ENCODE data around the gene RANBP1.

Gene RANBP1

DNA sequence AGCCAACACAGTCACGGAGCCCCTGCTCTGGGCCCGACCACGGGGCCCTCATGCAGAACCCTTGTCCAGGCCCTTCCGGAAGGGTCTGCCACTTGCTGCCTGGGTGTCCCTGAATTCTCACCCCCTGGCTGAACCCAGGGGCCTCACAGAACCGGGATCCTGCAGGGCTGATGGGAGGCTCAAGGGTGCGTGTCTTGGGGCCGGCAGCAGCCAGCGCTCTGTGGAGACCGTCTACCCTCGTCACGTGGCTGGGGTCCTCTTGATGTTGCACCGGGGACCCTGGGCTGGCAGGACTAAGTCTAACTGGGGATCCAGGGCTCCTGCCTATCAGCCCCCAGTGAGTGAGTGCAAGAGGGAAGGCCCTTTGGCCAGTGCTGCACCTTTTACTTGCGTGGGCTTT is 54.3 kb downstream of the RANBP1 start:
- ATAC-seq (replicated peaks): no peak

DNA sequence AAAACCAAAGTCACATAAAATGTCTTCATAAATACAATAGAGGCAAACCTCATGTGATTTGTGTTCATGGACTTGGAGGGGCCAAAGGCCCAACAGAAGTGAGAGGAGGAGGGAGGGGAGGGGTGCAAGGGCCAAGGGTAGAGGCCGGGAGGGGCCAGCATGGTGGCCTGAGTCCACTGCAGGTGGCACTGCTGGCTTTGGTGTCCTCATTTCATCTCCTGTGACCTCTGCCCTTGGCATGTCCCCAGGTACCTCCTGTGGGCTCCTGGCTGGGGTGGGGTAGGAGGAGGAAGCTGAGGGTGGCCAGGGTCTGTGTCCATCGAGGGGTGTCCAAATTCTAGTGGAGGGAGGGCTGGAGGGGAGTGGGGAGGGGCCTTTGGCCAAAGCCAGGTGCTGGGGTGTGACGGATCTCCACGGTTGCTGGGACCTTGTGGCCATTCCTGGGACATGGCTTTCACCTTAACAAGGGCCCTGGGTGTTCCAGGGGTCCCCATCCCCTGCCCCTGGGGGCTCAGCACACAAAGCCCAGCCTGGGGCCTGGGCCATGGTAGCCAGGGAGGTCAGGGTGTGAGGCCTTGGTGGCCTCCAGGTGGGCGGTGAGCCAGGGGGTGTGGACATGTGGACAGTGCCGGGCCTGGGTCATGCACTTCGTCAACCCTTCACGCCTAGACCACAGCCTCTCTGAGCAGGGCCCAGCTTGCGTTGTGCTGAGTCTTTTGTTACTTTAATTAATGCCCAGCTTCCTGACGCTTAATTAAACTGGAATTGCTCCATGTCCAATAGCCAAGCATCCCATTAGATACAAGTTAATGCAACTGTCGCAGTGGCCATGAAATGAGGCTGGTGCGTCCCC is 55.6 kb downstream of the RANBP1 start:
- H3K9me3 Mint-ChIP-seq: no peaks in the 10 kb centered on the region
- no peaks in the 10 kb centered on the region for H3K36me3 Mint-ChIP-seq (ENCODE audit: insufficient read depth)
- ATAC-seq (replicated peaks): no peak
- peaks cover 2 to 3% of the 10 kb centered on the region in 2 donors for H3K4me1 Mint-ChIP-seq (ENCODE audit: low read depth in 2 of 2)
- no peak overlapping the region for H3K27ac Mint-ChIP-seq
- H3K27me3 Mint-ChIP-seq: peaks cover 0 to 12% of the 10 kb centered on the region in 2 donors
- no peak overlapping the region for H3K4me3 Mint-ChIP-seq
- no peak for DNase-seq

More for the DNA sequence above, 54.3 kb downstream of the RANBP1 start:
- peaks cover 2 to 3% of the 10 kb centered on the region in 2 donors for H3K4me1 Mint-ChIP-seq (ENCODE audit: low read depth in 2 of 2)
- peaks cover 0 to 12% of the 10 kb centered on the region in 2 donors for H3K27me3 Mint-ChIP-seq
- H3K36me3 Mint-ChIP-seq (ENCODE audit: insufficient read depth): no peaks in the 10 kb centered on the region
- DNase-seq: no peak
- H3K9me3 Mint-ChIP-seq: no peaks in the 10 kb centered on the region
- H3K4me3 Mint-ChIP-seq: no peak overlapping the region
- H3K27ac Mint-ChIP-seq: no peak overlapping the region

DNA sequence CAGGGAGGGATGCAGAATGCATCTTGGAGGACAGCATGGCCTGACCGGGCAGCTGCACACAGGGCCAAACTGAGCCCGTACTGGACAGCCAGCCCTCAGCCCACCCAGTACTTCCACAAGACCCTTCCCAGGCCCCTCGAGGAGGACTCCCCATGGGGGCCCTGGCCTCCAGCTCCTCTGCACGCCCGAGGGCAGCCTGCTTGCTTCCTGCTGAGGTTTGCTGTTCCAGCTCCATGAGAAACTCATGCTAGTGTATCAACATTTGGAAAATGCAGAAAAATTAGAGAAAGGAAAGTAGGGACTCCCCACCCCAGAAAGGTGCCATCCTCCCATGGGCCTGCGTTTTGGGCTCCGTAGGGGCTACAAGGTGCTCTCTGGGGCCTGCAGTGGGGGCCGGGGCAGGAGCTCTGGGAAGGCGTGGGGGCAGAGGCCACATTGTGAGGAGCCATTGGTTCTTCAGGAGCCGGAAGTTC is 56.3 kb downstream of the RANBP1 start:
- no peak overlapping the region for H3K4me3 Mint-ChIP-seq
- H3K36me3 Mint-ChIP-seq (ENCODE audit: insufficient read depth): no peaks in the 10 kb centered on the region
- ATAC-seq (replicated peaks): no peak
- H3K9me3 Mint-ChIP-seq: no peaks in the 10 kb centered on the region
- H3K27me3 Mint-ChIP-seq: peaks cover 0 to 14% of the 10 kb centered on the region in 2 donors
- DNase-seq: no peak
- no peak overlapping the region for H3K27ac Mint-ChIP-seq
- peaks cover 2 to 3% of the 10 kb centered on the region in 2 donors for H3K4me1 Mint-ChIP-seq (ENCODE audit: low read depth in 2 of 2)

DNA sequence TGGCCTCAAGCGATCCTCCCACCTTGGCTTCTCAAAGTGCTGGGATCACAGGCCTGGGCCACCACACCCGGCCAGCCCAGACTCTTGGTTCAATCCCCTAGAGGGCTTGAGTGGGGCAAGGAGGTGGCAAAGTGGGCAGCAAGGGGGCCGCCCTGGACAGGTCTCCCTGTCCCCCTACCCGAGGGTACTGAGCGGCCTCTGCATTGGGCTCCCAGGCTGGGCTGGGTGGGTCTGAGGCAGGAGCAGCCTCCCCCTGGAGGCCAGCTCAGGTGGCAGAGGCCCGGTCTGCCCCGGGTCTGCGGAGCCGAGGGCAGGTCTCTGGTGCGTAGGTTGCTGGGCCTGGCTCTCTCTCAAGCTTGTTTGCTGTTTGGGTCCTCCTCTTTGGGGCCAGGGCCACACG is 57.3 kb downstream of the RANBP1 start:
- no peaks in the 10 kb centered on the region for H3K9me3 Mint-ChIP-seq
- ATAC-seq (replicated peaks) (no peak), DNase-seq (no peak)
- peaks cover 2 to 3% of the 10 kb centered on the region in 2 donors for H3K4me1 Mint-ChIP-seq (ENCODE audit: low read depth in 2 of 2)
- H3K4me3 Mint-ChIP-seq: no peak overlapping the region
- H3K27ac Mint-ChIP-seq: no peak overlapping the region
- H3K36me3 Mint-ChIP-seq (ENCODE audit: insufficient read depth): no peaks in the 10 kb centered on the region
- H3K27me3 Mint-ChIP-seq: peaks cover 0 to 25% of the 10 kb centered on the region in 2 donors

DNA sequence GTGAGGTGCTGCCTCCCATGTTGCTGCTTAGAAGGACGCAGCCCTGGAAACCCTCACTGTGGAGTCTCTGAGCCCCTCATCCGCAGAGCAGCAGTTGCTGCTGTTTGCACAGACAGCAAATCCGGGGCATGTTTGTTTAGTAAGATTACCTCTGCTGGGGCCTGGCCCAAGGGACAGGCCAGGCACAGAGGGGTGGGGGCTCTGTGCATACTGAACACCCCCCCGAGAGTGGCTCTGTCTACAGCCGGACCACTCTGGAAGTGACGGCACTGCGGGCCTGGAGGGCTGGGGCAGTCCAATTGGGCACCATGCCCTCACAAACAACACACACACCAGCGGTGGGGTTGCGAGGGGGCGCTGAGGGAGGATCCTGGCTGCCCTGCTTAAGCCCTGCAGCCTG is 57.9 kb downstream of the RANBP1 start:
- no peak overlapping the region for H3K4me3 Mint-ChIP-seq
- no peak overlapping the region for H3K27ac Mint-ChIP-seq
- no peak for ATAC-seq (replicated peaks)
- peaks cover 0 to 26% of the 10 kb centered on the region in 2 donors for H3K27me3 Mint-ChIP-seq
- no peaks in the 10 kb centered on the region for H3K36me3 Mint-ChIP-seq (ENCODE audit: insufficient read depth)
- no peaks in the 10 kb centered on the region for H3K9me3 Mint-ChIP-seq
- H3K4me1 Mint-ChIP-seq (ENCODE audit: low read depth in 2 of 2): peaks cover 2 to 3% of the 10 kb centered on the region in 2 donors
- no peak for DNase-seq

DNA sequence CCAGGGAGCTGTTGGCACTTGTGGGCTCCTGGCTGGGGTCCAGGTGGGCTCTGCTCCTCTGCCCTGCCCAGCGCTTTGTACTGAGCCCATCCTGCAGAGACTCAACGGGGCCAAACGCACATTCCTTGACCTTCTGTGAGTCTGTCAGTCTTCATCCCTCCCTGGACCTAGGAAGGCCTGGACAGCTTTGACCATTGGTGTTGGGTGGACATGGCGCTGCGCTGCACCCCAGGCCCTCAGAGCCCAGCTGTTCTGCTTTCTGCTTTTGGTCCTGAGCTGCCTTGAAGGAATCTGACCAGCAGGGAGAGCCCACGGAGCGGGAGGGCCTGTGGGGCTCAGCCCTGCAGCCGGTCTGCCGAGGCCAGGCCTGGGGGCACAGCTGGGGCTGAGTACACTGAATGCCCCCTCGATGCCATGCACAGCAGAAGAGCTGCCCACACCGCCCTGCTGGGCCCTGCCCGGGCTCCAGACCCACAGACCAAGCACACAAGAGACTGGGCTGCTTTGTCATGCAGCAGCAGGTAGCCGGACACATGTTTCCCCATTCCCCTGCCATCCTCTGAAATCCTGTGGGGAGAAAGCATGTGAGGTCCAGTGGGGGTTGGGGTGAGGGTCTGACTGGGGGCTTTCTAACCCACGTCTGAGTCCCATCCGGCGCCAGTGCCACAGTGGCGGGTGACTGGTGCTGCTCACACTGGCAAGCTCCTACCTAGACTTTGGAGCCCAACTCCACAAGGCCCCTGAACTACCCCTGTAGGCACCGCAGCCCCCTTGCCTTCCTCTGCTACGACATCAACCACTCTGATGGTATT is 59.1 kb downstream of the RANBP1 start:
- DNase-seq (no peak), ATAC-seq (replicated peaks) (no peak)
- no peak overlapping the region for H3K4me3 Mint-ChIP-seq
- H3K9me3 Mint-ChIP-seq: no peaks in the 10 kb centered on the region
- peaks cover 0 to 25% of the 10 kb centered on the region in 2 donors for H3K27me3 Mint-ChIP-seq
- H3K27ac Mint-ChIP-seq: no peak overlapping the region
- peaks cover 2 to 3% of the 10 kb centered on the region in 2 donors for H3K4me1 Mint-ChIP-seq (ENCODE audit: low read depth in 2 of 2)
- H3K36me3 Mint-ChIP-seq (ENCODE audit: insufficient read depth): no peaks in the 10 kb centered on the region

DNA sequence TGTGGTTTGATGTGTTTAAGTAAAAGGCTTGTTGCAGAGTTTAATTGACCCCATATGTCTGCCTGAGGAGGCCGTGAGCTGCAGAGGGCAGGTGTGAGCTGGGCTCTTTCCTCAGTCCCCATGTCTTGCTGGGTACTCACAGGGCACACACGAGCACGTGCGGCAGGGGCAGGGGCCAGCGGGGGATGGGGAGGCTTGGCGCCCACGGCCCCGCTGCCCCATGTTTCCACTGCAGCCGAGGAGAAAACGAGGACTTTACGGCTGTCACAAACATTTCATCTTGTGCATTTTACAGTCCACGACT is 59.6 kb downstream of the RANBP1 start:
- peaks cover 0 to 2% of the 10 kb centered on the region in 2 donors for H3K4me1 Mint-ChIP-seq (ENCODE audit: low read depth in 2 of 2)
- no peaks in the 10 kb centered on the region for H3K9me3 Mint-ChIP-seq
- no peak overlapping the region for H3K4me3 Mint-ChIP-seq
- DNase-seq (no peak), ATAC-seq (replicated peaks) (no peak)
- H3K36me3 Mint-ChIP-seq (ENCODE audit: insufficient read depth): no peaks in the 10 kb centered on the region
- H3K27me3 Mint-ChIP-seq: peaks cover 0 to 20% of the 10 kb centered on the region in 2 donors
- H3K27ac Mint-ChIP-seq: no peak overlapping the region

DNA sequence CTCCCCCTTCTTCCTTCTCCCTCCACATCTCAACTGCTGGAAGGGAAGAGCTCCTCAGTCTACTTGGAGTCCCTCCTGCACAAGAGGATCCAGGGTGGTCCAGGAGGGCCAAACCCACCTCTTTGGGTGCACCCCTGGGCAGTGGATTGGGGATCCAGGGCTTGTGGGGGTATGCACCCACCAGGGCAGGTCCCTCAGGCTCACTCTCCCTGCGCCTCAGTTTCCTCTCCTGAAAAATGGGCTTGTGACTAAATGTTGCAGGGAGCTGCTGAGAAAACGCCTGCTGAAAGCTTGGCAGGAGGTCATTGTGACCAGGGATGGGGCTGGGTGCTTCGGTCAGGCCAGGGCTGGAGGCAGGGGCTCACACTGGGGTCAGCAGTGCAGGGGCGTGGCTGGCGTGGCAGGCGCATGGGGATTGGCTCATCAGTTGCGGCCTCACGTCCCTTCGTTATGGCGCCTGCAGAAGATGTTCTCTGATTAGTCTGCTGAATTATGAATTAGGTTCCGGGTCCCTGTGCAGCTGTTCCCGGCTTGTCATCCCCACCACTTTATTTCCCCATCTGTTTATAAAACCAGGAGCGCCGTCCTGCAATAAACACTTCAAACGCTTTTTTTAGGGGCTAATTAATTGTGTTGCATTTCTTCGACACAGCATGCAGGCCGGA is 60.6 kb downstream of the RANBP1 start:
- Mint-ChIP-seq H3K27ac (no peak overlapping the region), H3K4me3 (no peak overlapping the region), H3K36me3 (ENCODE audit: insufficient read depth) (no peaks in the 10 kb centered on the region), H3K4me1 (ENCODE audit: low read depth in 2 of 2) (peaks cover 0 to 2% of the 10 kb centered on the region in 2 donors), H3K27me3 (peaks cover 0 to 14% of the 10 kb centered on the region in 2 donors), H3K9me3 (no peaks in the 10 kb centered on the region)
- ATAC-seq (replicated peaks): no peak
- DNase-seq: no peak

Measured in effector memory CD8-positive, alpha-beta T cell (primary cell).